ENCODE measurements around the gene EIF4EBP3. TPM values are rescaled to one million over a fixed set of nuclear protein-coding genes. Genes with fewer than 3 reads are reported as not detected.

EIF4EBP3 gene
- total and polyA plus RNA-seq, 10 donors, result 11.5 to 75.6 (median 21.0) TPM

GRCh38 chr5:140566665-140567064 is 19.2 kb downstream of the EIF4EBP3 start:
- Histone ChIP-seq H3K9me3 (no peaks in the 10 kb centered on the region), H3K4me3 (no peak overlapping the region), H3K27me3 (replicated peaks in 1 of 7) (no peaks in the 10 kb centered on the region), H3K36me3 (peaks cover 0 to 56% (median 30%) of the 10 kb centered on the region in 6 donors), H3K4me1 (peaks cover 32 to 90% (median 69%) of the 10 kb centered on the region in 6 donors), H3K27ac (peak overlapping the region in 1 of 8 donors; percentile 85)
- no peak for DNase-seq
- intact Hi-C loops (cut with DNase I; ENCODE audit: low total_unique reads), result loop anchor here (5.0 kb wide), 1 partner anchor 71 kb away; the partner anchor contains the start of gene TMCO6
- no peak for TF ChIP-seq POLR2A (IDR thresholded peaks at IDR 0.05)
- no peak for TF ChIP-seq POLR2AphosphoS5 (IDR thresholded peaks at IDR 0.05)
- no peak for TF ChIP-seq CTCF (IDR thresholded peaks at IDR 0.05 in 8 of 11, conservative IDR thresholded peaks at IDR 0.05 in 3 of 11)
- WGBS, 5 donors, result 83 to 100% (median 94%) methylated on average over 3 to 5 of the region's 5 CpGs

DNA sequence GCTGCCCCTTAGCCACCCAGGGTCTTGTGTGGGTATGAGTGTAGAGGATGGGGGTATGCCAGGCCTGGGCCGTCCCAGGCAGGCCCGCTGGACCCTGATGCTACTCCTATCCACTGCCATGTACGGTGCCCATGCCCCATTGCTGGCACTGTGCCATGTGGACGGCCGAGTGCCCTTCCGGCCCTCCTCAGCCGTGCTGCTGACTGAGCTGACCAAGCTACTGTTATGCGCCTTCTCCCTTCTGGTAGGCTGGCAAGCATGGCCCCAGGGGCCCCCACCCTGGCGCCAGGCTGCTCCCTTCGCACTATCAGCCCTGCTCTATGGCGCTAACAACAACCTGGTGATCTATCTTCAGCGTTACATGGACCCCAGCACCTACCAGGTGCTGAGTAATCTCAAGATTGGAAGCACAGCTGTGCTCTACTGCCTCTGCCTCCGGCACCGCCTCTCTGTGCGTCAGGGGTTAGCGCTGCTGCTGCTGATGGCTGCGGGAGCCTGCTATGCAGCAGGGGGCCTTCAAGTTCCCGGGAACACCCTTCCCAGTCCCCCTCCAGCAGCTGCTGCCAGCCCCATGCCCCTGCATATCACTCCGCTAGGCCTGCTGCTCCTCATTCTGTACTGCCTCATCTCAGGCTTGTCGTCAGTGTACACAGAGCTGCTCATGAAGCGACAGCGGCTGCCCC is 19.8 kb downstream of the EIF4EBP3 start:
- no peak for DNase-seq
- WGBS, 5 donors, result 87 to 94% (median 93%) methylated on average over 17 to 22 of the region's 22 CpGs
- no peaks in the 10 kb centered on the region for H3K27me3 ChIP-seq (replicated peaks in 1 of 7)
- peak in 1 of 3 donors; percentile 34 for TF ChIP-seq POLR2AphosphoS5 (IDR thresholded peaks at IDR 0.05)
- TF ChIP-seq POLR2A (IDR thresholded peaks at IDR 0.05), result no peak
- no peak for TF ChIP-seq CTCF (IDR thresholded peaks at IDR 0.05 in 8 of 11, conservative IDR thresholded peaks at IDR 0.05 in 3 of 11)
- no peaks in the 10 kb centered on the region for H3K9me3 ChIP-seq
- H3K4me1 ChIP-seq, result peaks cover 32 to 90% (median 69%) of the 10 kb centered on the region in 6 donors
- H3K36me3 ChIP-seq, result peaks cover 0 to 51% (median 30%) of the 10 kb centered on the region in 6 donors
- peak overlapping the region in 2 of 8 donors; percentile 81 to 85 for H3K27ac ChIP-seq
- intact Hi-C loops (cut with DNase I; ENCODE audit: low total_unique reads), result loop anchor here (5.0 kb wide), 1 partner anchor 70 kb away; the partner anchor contains the start of gene TMCO6
- no peak overlapping the region for H3K4me3 ChIP-seq

DNA sequence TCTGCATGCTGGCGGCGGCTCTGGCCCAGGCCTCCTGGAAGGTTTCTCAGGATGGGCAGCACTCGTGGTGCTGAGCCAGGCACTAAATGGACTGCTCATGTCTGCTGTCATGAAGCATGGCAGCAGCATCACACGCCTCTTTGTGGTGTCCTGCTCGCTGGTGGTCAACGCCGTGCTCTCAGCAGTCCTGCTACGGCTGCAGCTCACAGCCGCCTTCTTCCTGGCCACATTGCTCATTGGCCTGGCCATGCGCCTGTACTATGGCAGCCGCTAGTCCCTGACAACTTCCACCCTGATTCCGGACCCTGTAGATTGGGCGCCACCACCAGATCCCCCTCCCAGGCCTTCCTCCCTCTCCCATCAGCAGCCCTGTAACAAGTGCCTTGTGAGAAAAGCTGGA is 20.4 kb downstream of the EIF4EBP3 start:
- no peak for DNase-seq
- WGBS, 5 donors, result 95 to 99% (median 97%) methylated on average over 13 of the region's 13 CpGs
- H3K4me1 ChIP-seq, result peaks cover 29 to 85% (median 63%) of the 10 kb centered on the region in 6 donors
- H3K27me3 ChIP-seq (replicated peaks in 1 of 7), result no peaks in the 10 kb centered on the region
- peaks cover 0 to 50% (median 30%) of the 10 kb centered on the region in 6 donors for H3K36me3 ChIP-seq
- peak overlapping the region in 3 of 8 donors; percentile 76 to 85 (median 81) for H3K27ac ChIP-seq
- no peak for TF ChIP-seq CTCF (IDR thresholded peaks at IDR 0.05 in 8 of 11, conservative IDR thresholded peaks at IDR 0.05 in 3 of 11)
- no peak for TF ChIP-seq POLR2AphosphoS5 (IDR thresholded peaks at IDR 0.05)
- TF ChIP-seq POLR2A (IDR thresholded peaks at IDR 0.05), result no peak
- no peaks in the 10 kb centered on the region for H3K9me3 ChIP-seq
- H3K4me3 ChIP-seq, result no peak overlapping the region
- intact Hi-C loops (cut with DNase I; ENCODE audit: low total_unique reads), result loop anchor here (5.0 kb wide), 1 partner anchor 69 kb away; the partner anchor contains the start of gene TMCO6

DNA sequence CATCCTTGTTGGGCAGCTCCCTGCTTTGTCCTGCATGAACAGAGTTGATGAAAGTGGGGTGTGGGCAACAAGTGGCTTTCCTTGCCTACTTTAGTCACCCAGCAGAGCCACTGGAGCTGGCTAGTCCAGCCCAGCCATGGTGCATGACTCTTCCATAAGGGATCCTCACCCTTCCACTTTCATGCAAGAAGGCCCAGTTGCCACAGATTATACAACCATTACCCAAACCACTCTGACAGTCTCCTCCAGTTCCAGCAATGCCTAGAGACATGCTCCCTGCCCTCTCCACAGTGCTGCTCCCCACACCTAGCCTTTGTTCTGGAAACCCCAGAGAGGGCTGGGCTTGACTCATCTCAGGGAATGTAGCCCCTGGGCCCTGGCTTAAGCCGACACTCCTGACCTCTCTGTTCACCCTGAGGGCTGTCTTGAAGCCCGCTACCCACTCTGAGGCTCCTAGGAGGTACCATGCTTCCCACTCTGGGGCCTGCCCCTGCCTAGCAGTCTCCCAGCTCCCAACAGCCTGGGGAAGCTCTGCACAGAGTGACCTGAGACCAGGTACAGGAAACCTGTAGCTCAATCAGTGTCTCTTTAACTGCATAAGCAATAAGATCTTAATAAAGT is 21.1 kb downstream of the EIF4EBP3 start:
- intact Hi-C loops (cut with DNase I; ENCODE audit: low total_unique reads), result loop anchor here (5.0 kb wide), 1 partner anchor 69 kb away; the partner anchor contains the start of gene TMCO6
- peaks cover 22 to 82% (median 57%) of the 10 kb centered on the region in 6 donors for H3K4me1 ChIP-seq
- H3K4me3 ChIP-seq, result peak overlapping the region in 1 of 8 donors; percentile 43
- no peak for DNase-seq
- WGBS, 5 donors, result 75 to 100% (median 95%) methylated on average over 2 of the region's 2 CpGs
- H3K9me3 ChIP-seq, result no peaks in the 10 kb centered on the region
- H3K27ac ChIP-seq, result peak overlapping the region; percentile 43 to 86 (median 74)
- no peak for TF ChIP-seq POLR2A (IDR thresholded peaks at IDR 0.05)
- no peaks in the 10 kb centered on the region for H3K27me3 ChIP-seq (replicated peaks in 1 of 7)
- H3K36me3 ChIP-seq, result peaks cover 0 to 50% (median 30%) of the 10 kb centered on the region in 6 donors

Data from spleen (tissue), 11 donors.